Middle frontal gyrus (tissue), 1 donor: Measurements from ENCODE around the gene IREB2.
"Not testable (repeated sequence)": the region's sequence is repeated elsewhere in the genome, so short reads cannot be mapped to it uniquely, and the experiment has no call there.

Source experiments
- DNase-seq: peaks from one replicate; pipeline ENCODE4 v3.0.0-alpha.2; 2015; ENCODE audit warnings: low spot score; ENCODE audit errors: extremely low spot score

Gene IREB2, protein sequence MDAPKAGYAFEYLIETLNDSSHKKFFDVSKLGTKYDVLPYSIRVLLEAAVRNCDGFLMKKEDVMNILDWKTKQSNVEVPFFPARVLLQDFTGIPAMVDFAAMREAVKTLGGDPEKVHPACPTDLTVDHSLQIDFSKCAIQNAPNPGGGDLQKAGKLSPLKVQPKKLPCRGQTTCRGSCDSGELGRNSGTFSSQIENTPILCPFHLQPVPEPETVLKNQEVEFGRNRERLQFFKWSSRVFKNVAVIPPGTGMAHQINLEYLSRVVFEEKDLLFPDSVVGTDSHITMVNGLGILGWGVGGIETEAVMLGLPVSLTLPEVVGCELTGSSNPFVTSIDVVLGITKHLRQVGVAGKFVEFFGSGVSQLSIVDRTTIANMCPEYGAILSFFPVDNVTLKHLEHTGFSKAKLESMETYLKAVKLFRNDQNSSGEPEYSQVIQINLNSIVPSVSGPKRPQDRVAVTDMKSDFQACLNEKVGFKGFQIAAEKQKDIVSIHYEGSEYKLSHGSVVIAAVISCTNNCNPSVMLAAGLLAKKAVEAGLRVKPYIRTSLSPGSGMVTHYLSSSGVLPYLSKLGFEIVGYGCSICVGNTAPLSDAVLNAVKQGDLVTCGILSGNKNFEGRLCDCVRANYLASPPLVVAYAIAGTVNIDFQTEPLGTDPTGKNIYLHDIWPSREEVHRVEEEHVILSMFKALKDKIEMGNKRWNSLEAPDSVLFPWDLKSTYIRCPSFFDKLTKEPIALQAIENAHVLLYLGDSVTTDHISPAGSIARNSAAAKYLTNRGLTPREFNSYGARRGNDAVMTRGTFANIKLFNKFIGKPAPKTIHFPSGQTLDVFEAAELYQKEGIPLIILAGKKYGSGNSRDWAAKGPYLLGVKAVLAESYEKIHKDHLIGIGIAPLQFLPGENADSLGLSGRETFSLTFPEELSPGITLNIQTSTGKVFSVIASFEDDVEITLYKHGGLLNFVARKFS

DNA sequence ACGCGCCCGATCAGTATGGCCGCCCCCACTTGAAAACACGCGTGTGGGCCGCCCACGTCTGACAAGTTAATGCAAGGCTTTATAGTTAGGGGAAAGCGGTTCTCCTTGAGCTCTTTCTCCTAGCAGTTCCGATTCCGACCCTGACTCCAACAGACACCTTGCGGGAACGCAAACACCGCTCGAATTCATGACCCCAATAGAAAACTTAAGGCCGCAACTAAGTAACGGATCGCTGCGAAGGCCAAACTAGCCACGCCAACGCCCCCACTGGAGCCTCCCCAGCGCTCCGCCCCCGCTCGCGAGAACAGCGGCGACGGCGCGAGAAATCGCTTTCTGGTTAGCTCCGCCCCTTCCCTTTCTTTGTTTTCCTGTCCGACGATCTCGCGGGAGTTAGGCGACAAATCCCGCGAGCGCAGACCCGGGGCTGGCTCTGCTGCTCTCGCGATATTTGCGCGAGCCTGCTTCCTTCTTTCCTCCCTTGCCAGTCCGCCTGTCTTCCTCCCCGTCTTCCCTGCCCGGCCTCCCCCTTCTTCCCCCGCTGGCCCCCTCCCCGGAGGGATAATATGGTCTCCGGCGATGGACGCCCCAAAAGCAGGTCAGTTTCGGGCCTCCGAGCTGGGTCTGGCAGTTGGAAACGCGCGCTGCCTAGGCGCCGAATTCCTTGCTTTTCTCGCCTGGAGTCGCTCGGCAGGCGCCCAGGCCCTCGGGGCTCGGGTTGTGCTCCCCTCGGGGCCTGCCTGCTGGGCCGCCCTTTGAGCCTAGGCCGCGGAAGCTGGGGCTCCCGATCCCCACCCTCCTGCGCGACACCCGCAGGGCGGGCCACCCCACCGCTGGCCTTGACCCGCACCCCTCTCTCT lies at the start of gene IREB2:
Gene IREB2, plus strand, starts transcription at position 455 of the 857 bp plus-strand sequence. Its CDS starts 122 bp downstream, at position 577.
- DNase-seq = peak; percentile 100

DNA sequence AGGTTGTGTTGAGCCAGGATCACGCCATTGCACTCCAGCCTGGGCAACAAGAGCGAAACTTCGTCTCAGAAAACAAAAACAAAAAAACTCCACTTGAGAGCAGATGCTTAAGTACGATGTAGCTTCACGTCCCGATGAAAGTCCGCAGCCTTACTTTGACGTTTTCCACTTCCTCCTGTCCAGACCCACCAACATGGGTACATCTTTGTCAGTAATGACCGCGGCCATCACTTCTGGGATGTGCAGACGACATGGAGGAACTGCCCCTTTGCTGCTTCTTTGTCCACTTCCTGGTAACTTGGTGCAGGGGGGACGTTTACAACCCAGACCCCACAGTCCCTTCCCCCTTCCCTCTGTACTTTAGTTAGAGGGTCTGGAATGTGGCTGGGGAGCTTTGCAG lies 49.2 kb upstream of the IREB2 start:
- DNase-seq = no peak

DNA sequence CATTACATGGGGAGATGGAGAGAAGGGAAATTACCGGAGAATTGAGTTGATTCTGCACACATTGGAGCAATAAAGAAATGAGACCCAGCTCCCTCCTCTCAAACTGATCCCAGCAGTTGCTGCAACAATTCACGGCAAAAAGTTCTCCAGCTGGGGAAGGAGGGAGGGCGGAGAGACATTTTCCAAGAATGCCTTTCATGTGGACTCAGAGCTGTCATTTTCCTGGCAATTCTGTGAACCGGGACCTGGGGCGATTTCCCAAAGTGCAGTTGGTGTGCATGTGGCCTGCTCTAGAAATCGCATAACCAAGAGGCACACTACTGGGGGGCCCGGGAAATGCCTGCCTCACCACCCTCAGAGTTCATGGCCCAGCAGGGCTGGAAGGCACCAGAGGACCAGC lies 48.7 kb upstream of the IREB2 start:
- DNase-seq = no peak

DNA sequence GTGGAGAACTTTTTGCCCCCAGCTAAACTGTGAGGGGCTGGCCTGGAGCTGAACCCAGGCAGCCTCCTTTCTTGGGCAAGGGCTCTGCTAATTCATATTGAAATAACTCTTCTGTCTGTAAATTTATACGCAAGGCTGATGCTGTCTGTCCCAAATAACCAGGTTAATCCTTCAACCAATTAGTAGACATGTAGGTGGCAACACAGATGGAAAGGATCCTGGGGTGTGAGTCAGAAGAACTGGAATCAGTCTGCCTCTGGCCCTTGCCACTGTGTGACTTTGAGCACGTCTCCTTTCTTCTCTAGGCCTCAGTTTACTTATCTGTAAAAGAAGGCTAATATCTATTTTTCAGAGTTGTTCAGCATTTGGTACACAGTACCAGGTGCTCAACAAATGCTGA lies 48.3 kb upstream of the IREB2 start:
- no peak for DNase-seq

DNA sequence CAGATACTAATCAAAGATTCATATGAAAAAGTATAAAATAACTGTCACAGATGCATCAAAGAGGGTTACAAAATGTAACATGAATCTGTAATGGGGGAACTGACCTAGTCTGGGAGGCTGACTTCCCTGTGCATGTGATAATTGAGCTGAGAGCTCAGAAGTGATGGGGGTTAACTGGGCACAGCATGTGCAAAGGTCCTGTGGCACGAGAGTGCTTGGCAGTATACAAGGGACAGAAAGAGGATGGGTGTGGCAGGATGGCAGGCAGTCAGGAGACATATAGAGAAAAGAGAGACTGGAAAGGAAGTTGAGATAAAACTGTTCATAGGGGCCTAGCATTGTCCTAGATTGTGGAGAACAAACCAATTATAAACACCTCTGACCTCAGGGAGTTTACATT lies 47.8 kb upstream of the IREB2 start:
- DNase-seq = no peak

DNA sequence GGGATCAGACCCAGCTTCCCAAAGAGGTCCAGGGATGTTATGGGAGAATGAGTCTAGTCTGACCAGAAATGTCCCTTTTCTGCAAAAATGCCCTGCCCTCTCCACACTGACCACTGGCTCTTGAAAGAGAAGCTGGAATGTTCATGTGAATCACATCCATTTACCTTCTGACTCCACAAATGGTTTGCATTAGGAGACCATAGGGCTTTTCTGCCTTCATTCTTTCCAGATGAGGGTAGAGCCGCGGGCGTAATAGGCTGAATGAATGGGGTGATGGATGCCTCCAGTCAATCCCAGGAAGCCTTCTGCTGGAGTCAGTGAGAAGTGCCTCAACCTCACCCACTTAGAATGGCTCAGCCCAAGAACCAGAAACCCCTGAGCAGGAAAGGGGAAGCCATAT lies 47.2 kb upstream of the IREB2 start:
- DNase-seq = no peak

DNA sequence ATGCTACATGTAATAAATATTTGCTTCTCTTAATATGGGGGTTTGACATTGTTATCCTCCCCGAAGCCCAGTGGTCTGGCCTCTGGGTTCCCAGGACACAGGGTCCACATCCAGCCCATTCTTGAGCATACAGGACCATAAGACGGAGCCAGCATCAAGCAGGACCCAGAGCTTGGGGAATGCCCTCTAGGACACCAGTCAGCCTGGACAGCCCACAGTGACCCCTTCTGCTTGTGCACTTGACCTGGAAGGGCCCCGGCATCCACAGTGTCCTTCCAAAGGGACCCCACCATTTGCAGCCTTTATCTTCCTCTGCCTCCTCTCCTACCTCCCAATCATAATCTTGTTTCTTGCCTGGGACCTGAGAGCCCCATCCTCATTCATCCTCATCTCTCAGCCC lies 46.2 kb upstream of the IREB2 start:
- DNase-seq = no peak

DNA sequence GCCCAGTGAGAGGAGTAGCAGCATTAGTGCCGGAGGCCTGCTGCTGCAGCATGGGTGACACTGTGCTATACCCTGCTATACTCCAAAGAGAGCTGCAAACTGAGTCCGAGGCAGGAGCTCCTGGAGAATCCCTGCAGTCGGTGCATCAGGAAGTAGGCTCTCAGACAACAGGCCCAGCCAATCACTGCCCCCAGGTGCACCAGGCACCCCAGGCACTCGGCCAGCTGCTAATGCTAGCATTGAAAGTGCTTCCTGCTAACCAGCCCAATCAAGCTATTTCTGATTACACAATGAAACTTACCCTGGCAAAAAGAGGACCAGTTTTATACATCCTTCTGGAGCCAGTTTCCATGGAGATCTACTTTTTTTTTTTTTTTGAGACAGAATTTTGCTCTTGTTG lies 45.6 kb upstream of the IREB2 start:
- no peak for DNase-seq

DNA sequence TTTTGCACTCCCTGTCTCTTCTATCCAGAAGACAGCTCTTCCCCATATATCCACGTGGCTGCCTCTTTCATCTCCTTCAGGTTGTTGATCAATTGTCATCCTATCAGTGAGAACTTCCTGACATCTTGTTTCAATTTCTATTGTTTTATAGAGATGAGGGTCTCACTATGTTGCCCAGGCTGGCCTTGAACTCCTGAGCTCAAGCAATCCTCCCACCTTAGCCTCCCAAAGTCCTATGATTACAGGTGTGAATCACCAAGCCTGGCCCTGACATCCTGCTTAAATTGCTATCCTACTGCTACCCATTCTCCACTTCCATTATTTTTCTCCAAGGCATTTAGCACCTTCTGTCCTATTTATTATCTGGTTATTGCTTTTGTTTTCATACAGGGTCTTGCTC lies 44.9 kb upstream of the IREB2 start:
- no peak for DNase-seq

DNA sequence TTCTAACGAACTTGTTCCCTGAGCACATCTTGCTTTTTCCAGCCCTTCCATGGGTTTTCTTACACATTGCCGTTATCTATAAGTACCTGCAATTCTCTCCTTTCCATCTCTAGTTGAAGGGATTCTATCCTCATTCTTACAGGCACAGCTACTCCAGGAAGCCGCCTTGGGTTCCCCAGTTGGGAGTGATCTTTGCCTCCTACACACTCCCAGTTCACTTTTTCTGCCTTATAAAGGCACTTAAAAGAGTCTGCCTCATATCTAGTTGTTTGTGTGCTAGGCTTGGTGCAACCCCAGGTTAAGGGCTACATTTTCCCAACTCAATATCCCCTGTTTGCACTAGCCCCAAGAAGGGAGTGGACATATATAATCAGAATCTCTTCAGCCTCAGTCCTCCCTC lies 44.0 kb upstream of the IREB2 start:
- no peak for DNase-seq

DNA sequence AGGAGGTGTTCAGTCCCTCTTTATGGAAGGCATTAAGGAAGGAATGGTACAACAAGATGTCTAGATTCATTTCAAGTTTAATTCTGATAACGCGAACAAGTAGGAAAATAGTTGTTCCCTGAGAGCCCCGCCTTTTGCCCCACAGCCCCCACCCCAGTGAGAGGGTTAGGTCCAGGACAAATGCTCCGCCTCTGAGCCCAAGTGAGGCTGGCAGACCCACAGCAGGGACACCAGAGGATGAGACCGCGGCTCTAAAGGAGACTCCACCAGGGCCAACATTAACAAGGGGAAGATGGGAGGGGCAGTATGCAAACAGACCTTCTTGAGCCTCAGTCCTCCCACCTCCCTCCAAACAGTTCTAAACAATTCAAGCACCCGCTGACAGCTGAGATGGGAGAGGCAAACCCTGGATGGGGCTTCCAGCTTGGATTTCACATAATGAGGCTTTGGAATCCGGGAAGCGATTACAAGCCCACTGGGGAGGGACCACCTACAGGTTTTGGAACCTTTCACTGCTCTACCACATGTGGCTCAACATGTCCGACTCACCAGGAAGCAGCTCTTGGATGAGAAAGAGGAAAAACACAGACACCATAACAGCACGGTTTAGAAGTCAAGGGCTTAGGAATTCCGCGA lies 42.9 kb upstream of the IREB2 start:
- no peak for DNase-seq

DNA sequence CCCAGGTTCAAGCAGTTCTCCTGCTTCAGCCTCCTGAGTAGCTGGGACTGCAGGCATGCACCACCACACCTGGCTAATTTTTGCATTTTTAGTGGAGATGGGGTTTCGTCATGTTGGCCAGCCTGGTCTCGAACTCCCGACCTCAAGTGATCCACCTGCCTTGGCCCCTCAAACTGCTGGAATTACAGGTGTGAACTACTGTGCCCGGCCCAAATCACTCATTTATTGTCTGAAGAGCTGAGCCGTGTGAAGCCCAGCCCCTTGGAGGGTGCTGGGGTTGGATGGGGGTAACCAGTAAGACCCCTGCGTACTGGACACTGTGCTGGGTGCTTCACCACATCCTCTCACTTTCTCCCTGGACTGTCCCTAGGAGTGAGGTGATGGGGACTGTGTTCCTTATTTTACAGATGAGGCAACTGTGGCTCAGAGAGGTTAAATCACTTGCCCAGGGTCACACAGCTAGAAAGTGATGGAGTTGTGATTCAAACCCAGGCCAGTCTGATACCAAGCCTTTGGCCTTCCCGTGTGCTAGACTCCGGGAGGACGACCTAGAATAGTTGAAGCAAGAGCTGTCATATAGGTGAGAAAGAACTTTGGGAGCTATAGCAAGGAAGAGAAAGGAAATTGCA lies 41.7 kb upstream of the IREB2 start:
- no peak for DNase-seq

DNA sequence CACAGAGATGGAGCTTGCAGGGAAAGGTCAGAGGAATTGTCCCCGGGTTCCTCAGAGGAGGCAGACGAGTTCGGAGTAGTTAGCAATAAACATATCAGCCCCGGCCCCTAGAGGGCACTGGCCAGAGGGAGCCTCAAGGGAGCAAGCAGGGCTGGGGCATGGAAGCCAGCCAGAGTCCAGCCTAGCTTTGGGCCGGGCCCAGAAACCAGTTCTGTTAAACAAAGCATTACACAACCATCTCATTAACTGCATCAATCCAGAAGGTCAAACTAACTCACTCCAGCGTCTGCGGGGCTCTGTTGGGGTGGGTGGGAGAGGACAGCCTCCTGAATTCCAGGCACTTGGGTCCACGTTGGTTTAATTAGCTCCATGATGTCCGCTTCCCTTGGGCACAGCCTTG lies 41.0 kb upstream of the IREB2 start:
- DNase-seq = no peak

DNA sequence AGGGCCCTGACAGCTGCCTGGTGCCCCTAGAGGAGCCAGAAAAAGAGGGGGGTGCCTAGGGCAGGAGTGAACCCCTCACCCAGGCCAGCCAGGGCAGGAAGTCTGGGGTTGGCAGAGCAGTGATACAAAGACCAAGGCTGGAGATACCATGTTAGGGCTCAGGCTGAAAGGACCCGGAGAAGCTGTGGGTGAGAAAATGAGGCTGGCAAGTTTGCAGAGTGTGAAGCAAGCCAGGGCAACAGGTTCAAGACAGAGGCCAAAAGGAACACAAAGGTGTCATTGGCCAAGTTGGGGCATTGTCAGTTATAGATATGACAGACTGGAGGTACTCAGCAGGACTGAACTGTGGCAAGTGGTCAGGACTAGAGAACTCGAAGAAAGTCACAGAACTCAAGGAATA lies 40.6 kb upstream of the IREB2 start:
- DNase-seq = no peak

DNA sequence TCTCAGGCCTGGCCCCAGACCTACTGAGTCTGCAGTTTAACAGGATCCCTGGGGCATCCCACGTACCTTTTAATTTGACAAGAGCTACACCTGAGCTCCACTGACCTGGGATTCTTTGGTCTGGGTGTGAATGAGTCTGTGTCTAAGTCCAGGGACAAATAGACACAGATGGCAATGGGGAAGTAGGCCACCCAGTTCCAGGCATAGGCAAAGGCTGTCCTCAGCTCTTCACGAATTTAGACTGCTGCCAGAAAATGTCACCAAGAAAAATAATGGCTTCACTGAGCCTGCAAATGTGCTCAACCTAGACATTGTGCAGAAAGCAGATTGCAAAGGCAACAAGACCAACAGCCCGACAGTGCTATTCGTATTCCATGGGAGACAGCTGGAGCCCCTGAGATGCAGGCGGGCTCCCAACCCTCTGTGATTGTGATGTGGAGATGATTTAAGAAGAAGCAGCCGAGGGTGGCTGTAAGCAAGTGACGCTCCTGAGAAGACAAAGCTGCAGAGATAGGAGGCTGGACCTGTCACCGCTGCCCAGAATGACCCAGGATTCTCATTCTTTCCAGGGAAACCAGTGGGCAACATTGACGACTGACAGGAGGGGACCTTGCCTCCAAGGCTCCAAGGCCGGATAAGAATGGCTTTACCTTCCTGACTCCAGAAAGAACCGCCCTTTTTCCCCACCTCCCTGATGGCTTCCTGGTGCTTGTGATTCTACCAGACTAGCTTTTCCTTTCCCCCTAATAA lies 39.8 kb upstream of the IREB2 start:
- DNase-seq = no peak

DNA sequence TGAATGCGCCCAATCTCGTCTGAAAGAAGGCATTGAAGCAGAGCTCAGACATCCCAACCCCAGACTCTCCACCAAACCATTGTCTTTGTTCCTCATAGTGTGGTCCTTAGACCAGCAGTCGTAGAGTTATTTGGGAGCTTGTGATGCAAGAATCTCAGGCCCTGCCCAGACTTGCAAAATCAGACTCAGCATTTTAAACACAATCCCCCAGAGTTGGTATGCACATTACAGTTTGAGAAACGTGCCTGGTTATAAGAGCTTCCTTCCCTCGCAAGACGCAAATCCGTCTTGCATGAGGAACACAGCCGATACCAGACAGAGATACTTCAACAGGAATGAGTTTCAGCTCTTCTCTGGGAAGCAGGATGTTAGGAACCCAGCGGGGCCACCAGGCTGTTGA lies 38.9 kb upstream of the IREB2 start:
- DNase-seq = no peak

DNA sequence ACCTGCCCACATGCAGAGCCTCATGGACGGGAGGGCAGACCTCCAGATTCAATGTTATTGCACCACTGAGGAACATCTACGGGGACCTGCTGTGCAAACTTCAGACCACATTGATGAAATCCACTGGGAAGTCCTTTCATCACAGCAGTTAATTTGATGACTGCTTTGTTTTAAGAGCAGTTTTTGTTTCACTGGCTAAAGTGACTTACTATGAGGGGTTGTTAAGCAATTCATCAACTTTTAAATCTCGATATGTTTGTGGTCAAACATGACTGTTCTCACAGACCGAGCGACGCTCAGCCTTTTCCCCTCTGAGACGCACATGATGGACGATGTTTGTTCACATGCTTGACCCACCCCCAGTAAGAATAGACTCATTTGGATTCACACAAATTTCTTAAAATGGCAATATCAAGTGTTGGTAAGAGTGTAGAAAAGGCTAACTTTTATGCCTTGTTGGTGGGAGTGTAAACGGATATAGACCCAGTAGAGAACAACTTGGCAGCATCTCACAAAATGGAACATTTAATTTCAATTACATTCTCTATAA lies 35.9 kb upstream of the IREB2 start:
- no peak for DNase-seq

DNA sequence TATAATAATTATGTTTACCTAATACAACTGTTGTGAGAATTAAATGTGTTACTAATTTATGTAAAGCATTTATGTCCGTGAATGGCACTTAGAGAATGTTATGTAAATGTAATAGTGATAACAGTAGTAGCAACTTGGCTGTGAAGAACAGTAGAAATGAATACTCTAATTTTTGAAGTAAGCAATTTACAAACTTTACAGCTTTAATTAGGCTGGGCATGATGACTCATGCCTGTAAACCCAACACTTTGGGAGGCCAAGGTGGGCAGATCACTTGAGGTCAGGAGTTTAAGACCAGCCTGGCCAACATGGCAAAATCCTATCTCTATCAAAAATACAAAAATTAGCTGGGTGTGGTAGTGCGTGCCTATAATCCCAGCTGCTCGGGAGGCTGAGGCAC lies 33.9 kb upstream of the IREB2 start:
- no peak for DNase-seq

DNA sequence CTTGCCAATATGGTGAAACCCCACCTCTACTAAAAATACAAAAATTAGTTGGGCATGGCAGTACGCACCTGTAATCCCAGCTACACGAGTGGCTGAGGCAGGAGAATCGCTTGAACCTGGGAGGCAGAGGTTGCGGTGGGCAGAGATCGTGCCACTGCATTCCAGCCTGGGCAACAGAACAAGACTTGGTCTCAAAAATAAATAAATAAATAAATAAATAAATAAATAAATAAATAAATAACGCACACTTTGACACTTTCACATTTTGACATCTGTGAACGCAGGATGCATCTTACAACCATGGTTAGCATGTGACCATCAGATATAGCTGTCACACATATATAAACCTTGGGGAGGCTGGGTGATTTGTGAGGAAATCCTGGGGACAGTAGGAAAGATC lies 33.2 kb upstream of the IREB2 start:
- not testable (repeated sequence) for DNase-seq
